Measurements from ENCODE around the gene CTNNA1.

The CTNNA1 gene

DNA sequence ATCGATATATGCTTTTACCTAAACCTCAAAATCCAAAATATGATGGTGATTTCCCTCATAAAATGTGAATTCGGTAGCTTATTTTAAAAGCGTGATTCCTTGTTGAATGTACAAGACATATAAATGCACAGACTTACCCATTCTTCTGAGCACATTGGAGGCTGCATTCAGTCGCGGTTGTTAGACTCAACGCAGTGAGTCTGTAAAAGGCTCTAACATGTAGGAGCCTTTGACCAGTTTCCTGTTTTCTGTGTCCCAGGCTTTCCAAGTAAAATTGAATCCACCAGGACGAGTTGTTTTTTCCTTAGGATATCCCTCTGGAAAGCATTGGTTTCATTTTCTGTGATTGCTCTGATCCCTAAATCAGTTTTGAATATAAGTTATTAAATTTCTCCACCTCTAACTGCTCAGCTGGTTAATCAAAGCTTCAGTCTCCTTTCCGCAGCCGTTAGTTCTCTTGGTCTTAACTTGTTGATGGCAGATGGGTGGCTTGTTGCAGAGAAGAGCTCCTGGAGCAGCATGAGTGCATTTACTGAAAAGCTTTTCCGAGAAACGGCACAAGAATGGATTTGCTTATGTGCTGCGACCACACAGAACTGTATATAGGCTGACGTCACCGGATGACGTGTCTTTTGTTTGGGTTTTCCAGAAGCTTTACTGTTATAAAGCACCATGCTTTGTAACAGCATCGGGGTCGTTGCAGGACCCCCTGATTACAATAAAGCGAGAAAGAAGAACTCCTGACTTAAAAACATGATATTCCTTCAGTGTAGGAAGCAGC lies 121.7 kb downstream of the CTNNA1 start, which contains the start of gene LRRTM2:
Gene LRRTM2 (minus strand): TSS at position 565 of the 781 bp plus-strand sequence. CDS start 424 bp downstream, at position 141.
- ChIA-PET POLR2A (no interaction called here), CTCF (interaction anchor here (0.7 to 1.7 kb wide), 5 partner anchors 23 to 77 kb away, joined by 3 read pairs; no protein-coding TSS in a partner anchor)
- no peak for DNase-seq (ENCODE audit: extremely low spot score)
- TF ChIP-seq, protein P1, sequence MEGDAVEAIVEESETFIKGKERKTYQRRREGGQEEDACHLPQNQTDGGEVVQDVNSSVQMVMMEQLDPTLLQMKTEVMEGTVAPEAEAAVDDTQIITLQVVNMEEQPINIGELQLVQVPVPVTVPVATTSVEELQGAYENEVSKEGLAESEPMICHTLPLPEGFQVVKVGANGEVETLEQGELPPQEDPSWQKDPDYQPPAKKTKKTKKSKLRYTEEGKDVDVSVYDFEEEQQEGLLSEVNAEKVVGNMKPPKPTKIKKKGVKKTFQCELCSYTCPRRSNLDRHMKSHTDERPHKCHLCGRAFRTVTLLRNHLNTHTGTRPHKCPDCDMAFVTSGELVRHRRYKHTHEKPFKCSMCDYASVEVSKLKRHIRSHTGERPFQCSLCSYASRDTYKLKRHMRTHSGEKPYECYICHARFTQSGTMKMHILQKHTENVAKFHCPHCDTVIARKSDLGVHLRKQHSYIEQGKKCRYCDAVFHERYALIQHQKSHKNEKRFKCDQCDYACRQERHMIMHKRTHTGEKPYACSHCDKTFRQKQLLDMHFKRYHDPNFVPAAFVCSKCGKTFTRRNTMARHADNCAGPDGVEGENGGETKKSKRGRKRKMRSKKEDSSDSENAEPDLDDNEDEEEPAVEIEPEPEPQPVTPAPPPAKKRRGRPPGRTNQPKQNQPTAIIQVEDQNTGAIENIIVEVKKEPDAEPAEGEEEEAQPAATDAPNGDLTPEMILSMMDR (IDR thresholded peaks at IDR 0.05; ENCODE audit: control extremely low read depth, extremely low read depth, low read depth, missing control alignments) = no peak

DNA sequence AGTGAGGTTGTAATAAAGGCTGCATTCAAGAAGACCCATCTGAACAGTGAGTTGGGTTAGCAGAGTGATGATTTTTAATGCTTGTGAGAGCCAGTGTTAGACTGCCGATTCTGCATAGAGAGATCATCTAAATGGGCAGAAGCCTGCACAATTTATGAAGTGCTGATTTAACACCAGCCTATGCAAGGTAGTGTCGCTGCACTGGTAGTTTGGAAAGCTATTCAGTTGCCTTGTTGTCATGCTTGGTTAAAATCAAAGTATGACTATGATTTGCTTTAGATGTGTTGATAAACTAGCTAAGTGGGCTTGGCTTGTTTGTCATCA lies 122.3 kb downstream of the CTNNA1 start:
- ChIA-PET POLR2A (no interaction called here), CTCF (interaction anchor here (0.8 to 1.7 kb wide), 4 partner anchors 14 to 49 kb away, joined by 3 to 5 read pairs (median 3); no protein-coding TSS in a partner anchor)
- DNase-seq (ENCODE audit: extremely low spot score) = no peak
- TF ChIP-seq, protein P1 (IDR thresholded peaks at IDR 0.05; ENCODE audit: control extremely low read depth, extremely low read depth, low read depth, missing control alignments) = no peak

DNA sequence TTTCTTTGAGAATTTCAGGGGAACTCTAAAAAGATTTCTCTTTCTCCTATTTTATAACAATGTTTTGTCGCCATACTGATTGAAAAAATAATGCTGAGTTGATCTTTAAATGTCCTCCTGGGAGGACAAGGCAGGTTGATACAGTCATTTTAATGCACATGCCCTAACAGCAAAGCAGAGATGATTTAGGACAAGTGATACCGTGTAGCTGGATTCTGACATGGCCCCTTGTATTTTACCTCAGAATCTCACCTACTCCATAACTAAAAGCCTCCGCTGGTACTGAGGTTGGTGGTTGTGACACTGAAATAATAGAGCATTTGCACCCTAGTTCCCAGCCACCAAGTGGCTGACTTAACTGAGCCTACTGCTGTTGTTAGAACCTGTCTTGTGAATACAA lies 122.7 kb downstream of the CTNNA1 start:
- no peak for DNase-seq (ENCODE audit: extremely low spot score)
- POLR2A ChIA-PET = no interaction called here
- CTCF ChIA-PET = interaction anchor here (0.8 to 1.7 kb wide), 4 partner anchors 14 to 50 kb away, joined by 3 to 5 read pairs (median 3); no protein-coding TSS in a partner anchor
- TF ChIP-seq, protein P1 (IDR thresholded peaks at IDR 0.05; ENCODE audit: control extremely low read depth, extremely low read depth, low read depth, missing control alignments) = no peak

DNA sequence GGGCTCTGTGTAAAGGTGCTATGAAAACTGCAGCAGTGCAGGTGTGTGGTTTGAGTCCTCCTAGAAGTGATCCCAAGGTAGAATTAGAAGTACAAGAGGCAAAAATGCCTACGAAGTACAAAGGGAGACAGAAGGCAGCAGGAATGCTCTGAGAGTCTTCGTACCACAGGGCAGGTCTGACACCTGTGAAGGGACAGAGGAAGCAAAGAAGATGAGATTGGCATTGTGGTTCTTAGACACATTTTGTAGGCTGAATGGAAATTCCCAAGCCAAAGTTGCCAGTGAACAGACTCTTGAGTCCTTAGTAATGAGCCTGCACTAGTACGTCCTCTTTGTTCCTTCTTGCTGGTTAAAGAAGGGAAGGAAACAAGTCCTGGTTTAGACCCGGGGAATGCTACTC lies 123.6 kb downstream of the CTNNA1 start:
- POLR2A ChIA-PET = interaction anchor here (0.6 kb wide), 1 partner anchor 92 kb away, joined by 5 read pairs; no protein-coding TSS in a partner anchor
- TF ChIP-seq, protein P1 (IDR thresholded peaks at IDR 0.05; ENCODE audit: control extremely low read depth, extremely low read depth, low read depth, missing control alignments) = no peak
- CTCF ChIA-PET = interaction anchor here (1.7 kb wide), 1 partner anchor 51 kb away, joined by 3 read pairs; no protein-coding TSS in a partner anchor
- no peak for DNase-seq (ENCODE audit: extremely low spot score)

DNA sequence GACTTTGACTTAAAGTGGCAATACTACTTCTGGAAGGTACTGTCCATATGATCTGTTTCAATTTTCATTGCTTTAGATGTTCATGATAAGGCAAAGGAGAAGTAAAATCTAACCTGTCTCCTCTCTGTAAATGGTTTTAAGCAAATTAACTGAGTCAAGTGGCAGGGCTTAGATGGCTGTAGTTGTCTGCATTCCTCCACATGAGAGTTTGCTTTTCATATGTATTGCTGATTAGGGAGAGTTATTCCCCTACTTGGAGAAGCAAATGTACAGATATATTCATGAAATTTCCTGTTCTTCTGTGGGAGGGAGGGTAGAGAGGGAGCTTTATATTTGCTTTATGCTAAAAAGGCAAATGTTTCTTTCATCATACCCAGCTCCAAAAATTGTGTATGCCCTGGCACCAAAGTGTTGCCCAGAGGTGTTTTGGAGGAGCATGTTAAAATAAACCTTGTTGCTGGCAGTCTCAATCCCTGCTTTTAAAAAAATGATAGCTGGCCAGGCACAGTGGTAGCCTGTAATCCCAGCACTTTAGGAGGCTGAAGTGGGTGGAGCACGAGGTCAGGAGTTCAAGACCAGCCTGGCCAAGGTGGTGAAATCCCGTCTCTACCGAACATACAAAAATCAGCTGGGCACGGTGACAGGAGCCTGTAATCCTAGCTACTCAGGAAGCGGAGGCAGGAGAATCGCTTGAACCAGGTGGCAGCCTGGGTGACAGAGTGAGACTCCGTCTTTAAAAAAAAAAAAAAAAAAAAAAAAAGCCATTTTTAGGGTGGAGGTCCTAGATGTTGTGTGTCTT lies 125.4 kb downstream of the CTNNA1 start:
- ChIA-PET CTCF (interaction anchor here (1.1 to 1.7 kb wide), 5 partner anchors 9 to 89 kb away, joined by 3 to 6 read pairs (median 4); no protein-coding TSS in a partner anchor), POLR2A (no interaction called here)
- DNase-seq (ENCODE audit: extremely low spot score) = no peak
- TF ChIP-seq, protein P1 (IDR thresholded peaks at IDR 0.05; ENCODE audit: control extremely low read depth, extremely low read depth, low read depth, missing control alignments) = no peak

DNA sequence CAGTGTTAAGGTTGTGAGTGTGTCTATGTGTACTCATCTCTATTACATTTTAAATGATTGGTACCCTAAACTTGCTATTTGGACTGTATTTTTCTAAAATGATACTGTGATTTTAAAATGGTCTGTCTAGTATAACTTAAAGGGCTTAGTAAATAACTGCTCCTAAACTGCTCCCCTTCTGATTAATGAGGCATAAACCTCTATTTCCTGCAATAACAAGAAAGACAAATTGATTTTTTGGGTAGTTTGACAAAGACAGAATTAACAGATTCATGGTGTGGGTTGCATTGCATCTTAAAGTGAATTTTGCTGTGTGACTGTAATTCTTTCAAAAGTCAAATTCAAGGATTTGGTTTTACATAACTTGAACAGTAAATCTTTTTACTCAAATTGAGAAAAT lies 130.0 kb downstream of the CTNNA1 start:
- DNase-seq (ENCODE audit: extremely low spot score) = no peak
- POLR2A ChIA-PET = no interaction called here
- CTCF ChIA-PET = no interaction called here
- TF ChIP-seq, protein P1 (IDR thresholded peaks at IDR 0.05; ENCODE audit: control extremely low read depth, extremely low read depth, low read depth, missing control alignments) = no peak

Measured in GM10248 (cell line).